ENCODE measurements around the gene ATP8B1. TPM values are rescaled to one million over a fixed set of nuclear protein-coding genes. Genes with fewer than 3 reads are reported as not detected.
A peak's percentile ranks its signal among the peaks of the same experiment; 100 is the strongest.
"Not testable (repeated sequence)": the region's sequence is repeated elsewhere in the genome, so short reads cannot be mapped to it uniquely, and the experiment has no call there.

The ATP8B1 gene
- total RNA-seq, 1 donor from 2014 or later: 20.8 TPM

DNA sequence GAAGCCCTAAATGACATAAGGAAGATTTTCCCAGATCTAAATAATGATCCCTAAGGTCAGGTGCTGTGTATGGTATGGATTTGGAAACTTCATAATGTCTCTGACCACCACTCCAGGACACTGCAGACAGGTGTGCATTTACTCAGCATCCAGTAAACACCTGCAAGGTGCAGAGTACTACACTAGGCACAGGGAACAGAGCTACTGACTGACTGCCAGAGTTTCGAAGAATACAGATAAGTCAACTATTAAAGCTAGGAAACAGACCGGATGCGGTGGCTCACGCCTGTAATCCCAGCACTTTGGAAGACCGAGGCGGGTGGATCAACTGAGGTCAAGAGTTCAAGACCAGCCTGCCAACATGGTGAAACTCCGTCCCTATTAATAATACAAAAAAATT is 65.0 kb downstream of the ATP8B1 start:
- no peak for FAIRE-seq
- Histone ChIP-seq H3K4me3 (ENCODE audit: low read depth, low read length) (no peak overlapping the region), H3K36me3 (ENCODE audit: control insufficient read depth, insufficient read depth, low read length) (no peaks in the 10 kb centered on the region), H3K27me3 (ENCODE audit: control insufficient read depth, insufficient read depth, low read length) (no peaks in the 10 kb centered on the region)
- TF ChIP-seq, protein P1, sequence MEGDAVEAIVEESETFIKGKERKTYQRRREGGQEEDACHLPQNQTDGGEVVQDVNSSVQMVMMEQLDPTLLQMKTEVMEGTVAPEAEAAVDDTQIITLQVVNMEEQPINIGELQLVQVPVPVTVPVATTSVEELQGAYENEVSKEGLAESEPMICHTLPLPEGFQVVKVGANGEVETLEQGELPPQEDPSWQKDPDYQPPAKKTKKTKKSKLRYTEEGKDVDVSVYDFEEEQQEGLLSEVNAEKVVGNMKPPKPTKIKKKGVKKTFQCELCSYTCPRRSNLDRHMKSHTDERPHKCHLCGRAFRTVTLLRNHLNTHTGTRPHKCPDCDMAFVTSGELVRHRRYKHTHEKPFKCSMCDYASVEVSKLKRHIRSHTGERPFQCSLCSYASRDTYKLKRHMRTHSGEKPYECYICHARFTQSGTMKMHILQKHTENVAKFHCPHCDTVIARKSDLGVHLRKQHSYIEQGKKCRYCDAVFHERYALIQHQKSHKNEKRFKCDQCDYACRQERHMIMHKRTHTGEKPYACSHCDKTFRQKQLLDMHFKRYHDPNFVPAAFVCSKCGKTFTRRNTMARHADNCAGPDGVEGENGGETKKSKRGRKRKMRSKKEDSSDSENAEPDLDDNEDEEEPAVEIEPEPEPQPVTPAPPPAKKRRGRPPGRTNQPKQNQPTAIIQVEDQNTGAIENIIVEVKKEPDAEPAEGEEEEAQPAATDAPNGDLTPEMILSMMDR (IDR thresholded peaks at IDR 0.05; ENCODE audit: insufficient read depth, low read length, severe bottlenecking): no peak
- no peak for DNase-seq (ENCODE audit: low read depth)

DNA sequence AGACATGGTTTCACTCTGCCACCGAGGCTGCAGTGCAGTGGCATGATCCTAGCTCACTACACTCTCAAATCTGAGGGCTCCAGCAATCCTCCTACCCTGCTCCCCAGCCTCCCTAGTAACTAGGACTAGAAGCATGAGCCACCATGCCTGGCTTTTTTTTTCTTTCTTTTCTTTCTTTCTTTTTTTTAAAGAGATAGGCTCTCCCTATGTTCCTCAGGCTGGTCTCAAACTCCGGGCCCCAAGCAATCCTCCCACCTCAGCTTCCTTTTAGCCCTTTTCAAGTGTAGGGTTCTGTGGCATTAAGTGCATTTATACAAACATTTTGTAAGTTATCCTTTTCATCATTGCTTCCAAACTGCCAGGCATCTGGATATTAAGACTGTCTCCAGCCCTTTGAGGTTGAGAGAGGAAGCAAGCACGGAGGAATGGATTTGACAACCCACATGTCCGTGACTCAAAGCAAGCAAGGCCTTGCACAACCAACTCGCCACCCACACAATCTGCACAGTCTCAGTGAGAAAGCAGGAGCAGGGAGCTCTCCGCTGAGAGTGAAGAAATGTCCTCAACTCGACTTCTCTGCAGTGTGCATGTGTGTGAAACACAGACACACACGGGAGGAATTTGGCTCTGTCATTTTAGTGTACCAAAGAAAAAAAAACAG is 65.6 kb downstream of the ATP8B1 start:
- TF ChIP-seq, protein P1 (IDR thresholded peaks at IDR 0.05; ENCODE audit: insufficient read depth, low read length, severe bottlenecking): no peak
- Histone ChIP-seq H3K36me3 (ENCODE audit: control insufficient read depth, insufficient read depth, low read length) (no peaks in the 10 kb centered on the region), H3K27me3 (ENCODE audit: control insufficient read depth, insufficient read depth, low read length) (no peaks in the 10 kb centered on the region), H3K4me3 (ENCODE audit: low read depth, low read length) (no peak overlapping the region)
- DNase-seq (ENCODE audit: low read depth) (peak; percentile 97), FAIRE-seq (peak; percentile 100)

DNA sequence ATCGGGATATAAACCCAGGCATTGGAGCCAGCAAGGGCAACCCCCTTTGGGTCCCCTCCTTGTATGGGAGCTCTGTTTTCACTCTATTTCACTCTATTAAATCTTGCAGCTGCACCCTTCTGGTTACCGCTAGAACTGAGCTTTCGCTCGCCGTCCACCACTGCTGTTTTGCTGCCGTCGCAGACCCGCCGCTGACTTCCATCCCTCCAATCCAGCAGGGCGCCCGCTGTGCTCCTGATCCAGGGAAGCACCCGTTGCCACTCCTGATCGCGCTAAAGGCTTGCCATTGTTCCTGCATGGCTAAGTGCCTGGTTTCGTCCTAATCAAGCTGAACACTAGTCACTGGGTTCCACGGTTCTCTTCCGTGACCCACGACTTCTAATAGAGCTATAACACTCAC is 68.1 kb downstream of the ATP8B1 start:
- not testable (repeated sequence) for H3K27me3 ChIP-seq (ENCODE audit: control insufficient read depth, insufficient read depth, low read length); H3K4me3 ChIP-seq (ENCODE audit: low read depth, low read length); H3K36me3 ChIP-seq (ENCODE audit: control insufficient read depth, insufficient read depth, low read length); DNase-seq (ENCODE audit: low read depth); FAIRE-seq

DNA sequence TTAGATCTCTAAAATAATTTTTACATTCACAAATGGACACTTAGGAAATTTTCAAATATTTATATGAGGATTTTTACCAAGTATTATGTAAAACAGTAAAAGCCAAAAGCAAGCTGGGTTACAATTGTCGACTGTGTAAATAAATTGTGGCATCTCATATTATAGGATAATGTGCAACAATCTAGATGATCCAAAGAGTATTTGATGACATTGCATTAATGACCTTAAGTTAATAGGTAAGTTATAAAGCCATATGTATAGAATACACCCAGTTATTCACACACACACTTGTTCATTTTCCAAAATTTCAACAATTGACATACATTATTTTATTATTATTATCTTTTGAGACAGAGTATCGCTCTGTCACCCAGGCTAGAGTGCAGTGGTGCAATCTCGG is 69.3 kb downstream of the ATP8B1 start:
- DNase-seq (ENCODE audit: low read depth): no peak
- no peaks in the 10 kb centered on the region for H3K27me3 ChIP-seq (ENCODE audit: control insufficient read depth, insufficient read depth, low read length)
- no peak for FAIRE-seq

DNA sequence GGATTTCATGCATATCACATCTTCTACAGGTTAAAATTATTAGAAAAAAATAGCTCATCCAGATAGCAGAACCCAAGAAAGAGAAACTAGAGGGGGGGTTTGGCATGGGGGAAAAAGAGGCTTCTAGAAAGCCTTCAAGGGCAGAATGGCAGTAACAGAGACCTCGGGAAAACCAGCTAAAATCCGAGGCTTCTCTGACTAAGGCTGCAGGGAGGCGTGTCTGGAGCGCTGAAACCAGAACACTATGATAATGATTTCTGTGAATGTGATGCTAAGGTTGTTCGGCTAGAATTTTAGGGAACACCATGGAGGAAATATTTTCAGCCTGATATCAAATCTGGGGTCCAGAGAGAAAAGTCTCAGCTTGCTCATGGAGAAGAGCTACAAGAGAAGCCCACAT is 73.0 kb downstream of the ATP8B1 start:
- no peak overlapping the region for H3K4me3 ChIP-seq (ENCODE audit: low read depth, low read length)
- TF ChIP-seq, protein P1 (IDR thresholded peaks at IDR 0.05; ENCODE audit: insufficient read depth, low read length, severe bottlenecking): no peak
- H3K27me3 ChIP-seq (ENCODE audit: control insufficient read depth, insufficient read depth, low read length): no peaks in the 10 kb centered on the region
- peaks cover 3% of the 10 kb centered on the region for H3K36me3 ChIP-seq (ENCODE audit: control insufficient read depth, insufficient read depth, low read length)
- DNase-seq (ENCODE audit: low read depth) (peak; percentile 28), FAIRE-seq (no peak)

More for the DNA sequence above, 69.3 kb downstream of the ATP8B1 start:
- Histone ChIP-seq H3K36me3 (ENCODE audit: control insufficient read depth, insufficient read depth, low read length) (no peaks in the 10 kb centered on the region), H3K4me3 (ENCODE audit: low read depth, low read length) (no peak overlapping the region)
- TF ChIP-seq, protein P1 (IDR thresholded peaks at IDR 0.05; ENCODE audit: insufficient read depth, low read length, severe bottlenecking): no peak

DNA sequence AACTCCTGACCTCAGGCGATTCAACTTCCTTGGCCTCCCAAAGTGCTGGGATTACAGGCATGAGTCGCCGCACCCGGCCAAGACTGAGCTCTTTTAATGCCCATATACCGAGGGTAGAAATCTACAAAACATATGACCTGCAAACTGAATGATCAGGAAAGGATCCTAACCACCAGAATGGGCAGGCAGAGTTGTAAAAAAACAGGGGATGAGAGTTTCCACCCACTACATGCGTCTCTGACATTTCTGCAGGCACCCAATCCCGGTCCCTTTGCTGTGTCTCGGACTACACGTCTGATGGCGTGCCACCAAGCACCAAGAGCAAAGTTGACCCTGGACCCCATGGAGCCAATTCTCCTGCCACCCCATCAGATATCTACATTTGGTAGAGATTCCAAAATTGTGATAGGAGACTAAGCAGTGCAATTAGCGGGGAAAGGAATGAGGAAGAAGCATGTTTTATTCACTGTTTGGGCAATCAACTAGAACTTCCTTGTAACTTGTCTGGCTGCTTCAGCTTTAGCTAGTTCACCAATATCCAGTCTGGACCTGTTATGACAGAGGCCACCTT is 74.1 kb downstream of the ATP8B1 start:
- FAIRE-seq (peak; percentile 93), DNase-seq (ENCODE audit: low read depth) (peak; percentile 93)
- TF ChIP-seq, protein P1 (IDR thresholded peaks at IDR 0.05; ENCODE audit: insufficient read depth, low read length, severe bottlenecking): no peak
- H3K36me3 ChIP-seq (ENCODE audit: control insufficient read depth, insufficient read depth, low read length): peaks cover 3% of the 10 kb centered on the region
- no peak overlapping the region for H3K4me3 ChIP-seq (ENCODE audit: low read depth, low read length)
- no peaks in the 10 kb centered on the region for H3K27me3 ChIP-seq (ENCODE audit: control insufficient read depth, insufficient read depth, low read length)
